Fibroblast of lung (primary cell): ENCODE data around the gene TMTC4. TPM values are rescaled to one million over a fixed set of nuclear protein-coding genes. Genes with fewer than 3 reads are reported as not detected.

Experiments
- DNase-seq, 2 donors: peaks; one replicate each; pipeline versions ENCODE4 v3.0.0 to v3.0.0-alpha.2; 2010; ENCODE audit warnings: low read depth in 2 of 2
- H2AFZ ChIP-seq: 2 replicates; pipeline ENCODE4 v1.5.1; 2012; ENCODE audit warnings: low read length, control low read depth, inconsistent platforms
- H3K27ac ChIP-seq: 2 replicates; pipeline ENCODE4 v1.5.1; 2011; ENCODE audit warnings: low read length, control low read depth; ENCODE audit not compliant: insufficient read depth
- H3K27me3 ChIP-seq: 2 replicates; pipeline ENCODE4 v1.5.1; 2011; ENCODE audit warnings: mild to moderate bottlenecking, low read length; ENCODE audit not compliant: control insufficient read depth, insufficient read depth
- H3K36me3 ChIP-seq: 2 replicates; pipeline ENCODE4 v1.5.1; 2011; ENCODE audit warnings: low read length; ENCODE audit not compliant: control insufficient read depth, insufficient read depth
- H3K4me1 ChIP-seq: 2 replicates; pipeline ENCODE4 v1.5.1; 2011; ENCODE audit warnings: low read length; ENCODE audit not compliant: control insufficient read depth, insufficient read depth; ENCODE audit errors: extremely low read depth
- H3K4me2 ChIP-seq: 2 replicates; pipeline ENCODE4 v1.5.1; 2011; ENCODE audit warnings: low read length, control low read depth; ENCODE audit not compliant: insufficient read depth; ENCODE audit errors: extremely low read depth
- H3K4me3 ChIP-seq, 4 experiments: fragments of 200-600 bp in 1 of 4; sonication (generic) in 1 of 4; replicated peaks in 1 of 4; 2 replicates each; pipeline ENCODE4 v1.5.1; 2011 to 2016; ENCODE audit warnings: low read length in 4 of 4, low read depth in 3 of 4, mild to moderate bottlenecking in 3 of 4, control low read depth in 2 of 4, inconsistent platforms in 1 of 4, mixed read lengths in 1 of 4; ENCODE audit not compliant: insufficient read depth in 1 of 4; ENCODE audit errors: control extremely low read depth in 1 of 4
- H3K79me2 ChIP-seq: 2 replicates; pipeline ENCODE4 v1.5.1; 2012; ENCODE audit warnings: mild to moderate bottlenecking, low read length, inconsistent platforms; ENCODE audit not compliant: control insufficient read depth, insufficient read depth
- H3K9ac ChIP-seq: 2 replicates; pipeline ENCODE4 v1.5.1; 2011; ENCODE audit warnings: mild to moderate bottlenecking, low read length, control low read depth; ENCODE audit not compliant: insufficient read depth
- H3K9me3 ChIP-seq: 2 replicates; pipeline ENCODE4 v1.5.1; 2012; ENCODE audit warnings: low read depth, low read length; ENCODE audit not compliant: control insufficient read depth, insufficient read depth
- H4K20me1 ChIP-seq: 2 replicates; pipeline ENCODE4 v1.5.1; 2011; ENCODE audit warnings: low read length; ENCODE audit not compliant: control insufficient read depth, insufficient read depth; ENCODE audit errors: extremely low read depth
- CTCF ChIP-seq, 2 donors: IDR thresholded peaks in 1 of 2; conservative IDR thresholded peaks in 1 of 2; 1 replicate in 1 of 2; 2 replicates in 1 of 2; pipeline ENCODE4 v1.5.1; 2011 to 2012; ENCODE audit warnings: low read length in 2 of 2, control low read depth in 1 of 2, inconsistent platforms in 1 of 2, low read depth in 1 of 2, mild to moderate bottlenecking in 1 of 2
- EZH2 ChIP-seq: IDR thresholded peaks from 2 replicates; pipeline ENCODE4 v1.5.1; 2012; ENCODE audit warnings: low read length, control low read depth, mild to moderate bottlenecking; ENCODE audit errors: missing control alignments
- polyA plus RNA-seq, 2 donors: library from polyadenylated mRNA; depleted of rRNA in 1 of 2; stranded (reverse) in 1 of 2; unstranded in 1 of 2; fragments of >200 nt; gene quantifications; 2 replicates each; pipeline ENCODE4 v1.2.1, GENCODE V29; 2011 to 2012; ENCODE audit warnings: missing spikeins in 1 of 2
- total RNA-seq: library from RNA; depleted of rRNA; stranded (reverse); fragments of >200 nt; gene quantifications from 2 replicates; pipeline ENCODE4 v1.2.1, GENCODE V29; 2014

TMTC4 gene
- total and polyA plus RNA-seq, 2 donors (not counting 1 experiment from before 2014, with no cell fraction given): 5.5 to 19.5 TPM

GRCh38 chr13:100636441-100636840, 38.2 kb downstream of the TMTC4 start:
- TF ChIP-seq CTCF (conservative IDR thresholded peaks at IDR 0.05 in 1 of 2, IDR thresholded peaks at IDR 0.05 in 1 of 2; ENCODE audit: low read depth in 1 of 2, low read length in 2 of 2) (no peak), EZH2 (no peak)
- Histone ChIP-seq H4K20me1 (no peaks in the 10 kb centered on the region), H3K27ac (no peak overlapping the region), H3K4me3 (no peak overlapping the region), H3K27me3 (no peaks in the 10 kb centered on the region), H3K79me2 (no peaks in the 10 kb centered on the region), H3K4me1 (peaks cover 2% of the 10 kb centered on the region), H3K9me3 (no peaks in the 10 kb centered on the region), H3K9ac (no peak overlapping the region), H2AFZ (no peak overlapping the region), H3K4me2 (no peak overlapping the region), H3K36me3 (no peaks in the 10 kb centered on the region)
- no peak for DNase-seq

- H3K9ac ChIP-seq: no peak overlapping the region
- no peaks in the 10 kb centered on the region for H4K20me1 ChIP-seq
- no peaks in the 10 kb centered on the region for H3K9me3 ChIP-seq
- H3K79me2 ChIP-seq: no peaks in the 10 kb centered on the region
- no peaks in the 10 kb centered on the region for H3K36me3 ChIP-seq
- no peak overlapping the region for H3K4me3 ChIP-seq
- no peaks in the 10 kb centered on the region for H3K27me3 ChIP-seq
- no peak overlapping the region for H2AFZ ChIP-seq
- DNase-seq: no peak
- H3K27ac ChIP-seq: no peak overlapping the region
- no peak for TF ChIP-seq CTCF (conservative IDR thresholded peaks at IDR 0.05 in 1 of 2, IDR thresholded peaks at IDR 0.05 in 1 of 2; ENCODE audit: low read depth in 1 of 2, low read length in 2 of 2)
- no peak for TF ChIP-seq EZH2
- H3K4me1 ChIP-seq: peaks cover 2% of the 10 kb centered on the region
- no peak overlapping the region for H3K4me2 ChIP-seq
Measured at GRCh38 chr13:100636004-100636403, 38.6 kb downstream of the TMTC4 start.

- Histone ChIP-seq H4K20me1 (no peaks in the 10 kb centered on the region), H3K27me3 (no peaks in the 10 kb centered on the region), H3K9ac (no peak overlapping the region), H3K36me3 (no peaks in the 10 kb centered on the region), H3K79me2 (no peaks in the 10 kb centered on the region), H3K27ac (no peak overlapping the region), H3K4me2 (no peak overlapping the region), H2AFZ (no peak overlapping the region), H3K4me3 (no peak overlapping the region), H3K9me3 (no peaks in the 10 kb centered on the region), H3K4me1 (peaks cover 2% of the 10 kb centered on the region)
- no peak for TF ChIP-seq CTCF (conservative IDR thresholded peaks at IDR 0.05 in 1 of 2, IDR thresholded peaks at IDR 0.05 in 1 of 2; ENCODE audit: low read depth in 1 of 2, low read length in 2 of 2)
- no peak for TF ChIP-seq EZH2
- no peak for DNase-seq
Measured at GRCh38 chr13:100634696-100635095, 39.9 kb downstream of the TMTC4 start.
